ENCODE results near the gene KLK13.

The KLK13 gene

DNA sequence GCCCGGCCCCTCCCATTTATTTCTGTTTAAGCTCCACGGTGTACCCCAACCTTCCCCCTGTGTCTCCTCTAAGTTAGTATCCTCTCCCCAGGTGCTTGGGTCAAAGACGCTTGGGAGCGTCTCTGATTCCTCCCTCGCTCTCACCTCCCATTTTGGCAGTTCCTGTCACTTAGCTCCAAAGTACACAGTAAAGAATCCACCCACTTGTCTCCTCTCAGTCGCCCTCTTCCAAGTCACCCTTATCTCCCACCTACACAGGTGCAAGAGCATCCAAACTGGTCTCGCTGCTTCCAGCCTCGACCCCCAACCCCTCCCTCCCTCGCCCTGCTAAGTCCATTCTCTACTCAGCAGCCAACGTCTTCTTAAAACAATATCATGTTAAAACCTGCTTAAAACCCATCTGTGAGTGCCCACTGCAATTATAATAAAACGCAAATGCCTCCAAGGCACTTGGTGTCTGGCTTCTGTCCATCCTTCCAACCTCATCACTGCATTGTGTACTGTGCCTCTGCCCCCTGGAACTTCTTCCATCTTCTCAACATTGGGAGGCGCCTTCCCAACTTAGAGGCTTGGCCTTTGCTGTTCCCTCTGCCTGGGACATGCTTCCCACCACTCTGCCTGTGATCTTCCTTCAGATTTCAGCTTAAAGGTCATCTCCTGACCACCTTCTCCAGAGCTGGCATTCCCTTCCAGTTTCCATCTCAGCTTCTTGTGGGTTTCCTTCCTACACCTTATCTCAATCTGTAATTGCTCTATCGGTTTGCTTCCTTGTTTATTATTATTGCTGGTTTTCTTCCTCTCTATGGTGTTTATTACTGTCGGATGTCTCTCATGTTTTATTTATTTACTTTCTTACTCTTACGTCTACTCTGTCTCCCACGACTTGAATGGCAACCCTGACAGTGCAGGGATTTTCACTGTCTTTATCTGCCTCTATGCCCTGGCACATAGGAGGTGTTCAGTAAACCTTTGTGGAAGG, 27.3 kb upstream of the KLK13 start:
- no peak for DNase-seq

DNA sequence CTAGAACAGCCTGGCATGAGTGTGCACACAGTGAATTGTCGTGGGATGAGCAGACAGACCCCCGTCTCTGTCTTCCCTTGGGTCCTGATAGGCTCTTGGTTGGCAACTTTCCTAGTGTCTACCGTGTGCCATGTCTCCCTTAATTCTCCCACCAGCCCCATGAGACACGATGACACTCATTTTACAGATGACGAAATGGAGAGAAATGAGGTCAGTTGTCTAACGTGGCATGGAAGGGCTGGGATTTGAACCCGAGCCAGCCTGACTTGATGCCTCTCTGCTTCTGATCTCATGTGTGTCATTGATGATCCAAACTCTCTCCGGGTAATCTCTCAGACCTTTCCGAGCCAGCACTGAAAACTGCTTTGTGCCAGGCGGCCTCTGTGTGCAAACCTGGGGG, 26.2 kb upstream of the KLK13 start:
- no peak for DNase-seq

DNA sequence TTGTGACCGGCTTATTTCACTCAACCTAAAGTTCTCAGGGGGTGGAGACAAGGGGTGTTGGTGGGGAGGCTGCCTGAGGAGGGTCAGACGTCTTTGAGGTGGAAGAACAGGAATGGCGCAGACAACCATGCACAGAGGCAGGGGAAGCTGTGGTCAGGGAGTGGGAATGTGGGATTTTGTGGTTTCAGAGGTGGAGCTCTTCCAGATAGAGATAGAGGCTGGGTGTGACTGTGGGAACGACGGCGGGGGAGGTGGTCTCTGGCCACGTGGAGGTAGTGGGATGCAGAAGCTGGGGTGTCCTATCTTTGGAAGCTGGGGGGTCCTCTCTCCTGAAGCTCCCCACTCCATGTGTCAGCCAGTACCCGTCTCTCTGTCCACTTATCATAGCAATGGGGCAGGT, 25.6 kb upstream of the KLK13 start:
- DNase-seq = no peak

DNA sequence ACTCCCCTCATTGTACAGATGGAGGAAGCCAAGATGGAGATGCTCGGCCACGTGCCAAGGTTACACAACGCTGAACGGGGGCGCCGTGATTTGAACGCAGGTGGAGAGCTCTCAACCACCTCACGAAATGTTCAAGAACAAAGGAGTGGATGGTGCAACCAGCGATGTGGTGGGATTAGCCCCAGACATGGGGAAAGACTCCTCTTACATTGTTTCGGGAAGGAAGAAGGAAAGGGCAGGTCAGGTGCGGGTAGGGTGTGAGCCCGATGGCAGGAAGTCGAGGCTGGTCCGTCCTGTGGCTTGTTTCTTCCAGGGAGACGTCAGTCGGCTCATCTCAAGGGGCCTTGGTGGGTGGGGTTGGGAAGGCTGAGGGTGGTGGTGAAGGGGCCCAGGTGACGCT, 24.9 kb upstream of the KLK13 start:
- DNase-seq = no peak

DNA sequence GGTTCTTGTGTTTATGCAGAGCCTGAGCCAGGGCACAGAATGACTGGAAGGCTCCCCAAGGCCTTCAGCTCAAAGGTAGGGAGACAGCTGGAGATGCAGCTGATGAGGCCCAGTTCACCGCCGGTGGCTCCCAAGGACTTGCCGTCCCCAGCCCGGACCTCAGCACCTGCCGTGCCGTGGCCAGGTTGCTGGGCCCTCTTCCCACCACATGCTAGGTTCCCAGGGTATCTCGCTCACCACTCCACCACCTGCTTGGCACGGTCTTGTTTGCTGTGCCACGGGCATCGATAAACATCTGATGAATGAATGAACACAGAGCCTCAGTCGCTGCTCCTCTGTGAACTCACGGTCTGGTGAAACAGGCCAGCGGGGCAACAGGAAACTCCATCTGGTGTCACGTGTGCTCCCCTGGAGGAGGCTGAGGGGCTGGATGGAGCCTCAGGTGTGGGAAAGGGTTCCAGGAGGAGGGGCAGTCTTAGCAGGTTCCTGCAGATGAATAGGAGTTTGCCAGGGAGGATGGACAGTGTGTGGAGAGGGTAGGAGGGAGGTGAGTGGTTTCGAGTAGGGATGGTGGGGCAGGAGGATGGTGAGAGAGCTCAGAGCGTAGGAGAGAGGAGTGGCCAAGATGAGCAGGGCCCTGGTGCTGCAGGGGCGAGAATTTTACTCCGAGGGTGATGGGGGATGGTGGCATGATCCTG, 21.4 kb upstream of the KLK13 start:
- no peak for DNase-seq

DNA sequence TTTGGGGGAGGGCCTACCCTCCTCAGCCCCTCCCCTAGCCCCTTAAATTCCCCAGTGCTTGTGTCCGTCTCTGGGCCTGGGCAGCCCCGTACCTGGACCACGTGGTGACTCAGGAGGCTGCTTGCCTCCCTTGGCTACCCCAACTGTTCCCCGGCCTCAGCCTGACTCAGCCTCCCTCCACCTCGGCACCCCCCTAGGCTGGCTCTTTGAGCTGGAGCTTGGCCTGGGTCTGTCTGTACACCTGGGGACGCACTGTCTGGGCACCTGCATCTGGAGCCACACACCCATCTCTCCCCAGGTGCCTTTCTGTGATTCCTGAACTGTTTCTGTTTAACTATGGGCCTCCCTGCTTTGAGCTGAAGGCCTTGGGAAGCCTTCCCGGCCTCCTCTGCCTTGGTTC, 19.6 kb upstream of the KLK13 start:
- DNase-seq = no peak

DNA sequence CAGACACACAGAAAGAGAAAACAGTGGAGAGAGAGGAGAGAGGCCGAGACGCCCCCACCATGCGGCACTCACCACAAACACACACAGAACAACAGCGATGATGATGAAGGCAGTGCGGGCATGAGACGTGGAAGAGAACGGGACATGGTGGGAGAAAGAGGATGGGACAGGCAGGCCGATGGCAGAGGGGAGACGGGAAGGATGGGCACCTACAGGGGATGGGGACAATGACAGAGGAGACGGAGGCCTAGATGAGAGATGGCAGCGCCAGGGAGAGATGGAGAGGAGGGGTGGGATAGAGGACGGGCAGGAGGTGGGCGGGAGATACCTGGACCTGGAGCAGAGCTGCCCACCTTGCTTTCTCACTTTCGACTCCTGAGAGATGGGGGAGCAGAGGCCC, 18.9 kb upstream of the KLK13 start:
- no peak for DNase-seq

DNA sequence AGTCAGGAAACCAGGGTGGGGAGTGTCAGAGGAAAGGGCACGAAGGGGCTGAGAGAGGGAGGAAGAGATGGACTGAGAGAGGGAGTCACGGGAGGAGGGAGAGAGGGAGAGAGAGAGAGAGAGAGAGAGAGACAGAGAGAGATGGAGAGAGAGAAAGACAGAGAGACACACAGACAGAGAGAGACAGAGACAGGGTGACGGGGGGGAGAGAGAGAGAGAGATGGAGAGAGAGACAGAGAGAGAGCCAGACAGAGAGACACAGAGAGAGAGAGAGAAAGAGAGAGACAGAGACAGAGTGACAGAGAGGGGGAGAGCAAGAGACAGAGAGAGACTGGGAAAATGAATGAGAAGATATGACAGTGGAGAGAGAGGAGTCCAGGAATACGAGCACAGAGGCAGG, 18.3 kb upstream of the KLK13 start:
- no peak for DNase-seq

DNA sequence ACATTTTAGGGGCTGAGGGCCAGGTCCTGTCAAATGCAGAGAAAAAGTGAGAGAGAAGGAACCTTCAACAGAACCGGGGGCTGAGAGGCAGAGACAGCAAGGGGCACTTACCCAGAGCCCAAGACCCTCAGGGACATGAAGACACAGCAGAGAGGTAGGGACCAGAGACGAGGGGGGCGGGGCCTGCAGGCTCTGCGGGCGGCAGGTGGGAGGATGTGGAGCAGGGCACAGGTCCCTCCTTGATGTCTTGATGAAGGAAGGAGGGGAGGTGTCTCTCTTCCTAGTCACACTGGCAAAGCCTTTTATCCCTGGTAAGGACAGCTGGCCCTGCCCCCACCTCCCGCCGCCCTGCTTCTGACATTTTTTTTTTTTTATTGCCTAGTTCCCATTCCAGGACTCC, 17.7 kb upstream of the KLK13 start, which contains the start of gene KLK14:
Gene KLK14, minus strand, starts transcription at position 277 of the 400 bp plus-strand sequence. Its CDS starts 273 bp downstream, at position 4.
- no peak for DNase-seq

DNA sequence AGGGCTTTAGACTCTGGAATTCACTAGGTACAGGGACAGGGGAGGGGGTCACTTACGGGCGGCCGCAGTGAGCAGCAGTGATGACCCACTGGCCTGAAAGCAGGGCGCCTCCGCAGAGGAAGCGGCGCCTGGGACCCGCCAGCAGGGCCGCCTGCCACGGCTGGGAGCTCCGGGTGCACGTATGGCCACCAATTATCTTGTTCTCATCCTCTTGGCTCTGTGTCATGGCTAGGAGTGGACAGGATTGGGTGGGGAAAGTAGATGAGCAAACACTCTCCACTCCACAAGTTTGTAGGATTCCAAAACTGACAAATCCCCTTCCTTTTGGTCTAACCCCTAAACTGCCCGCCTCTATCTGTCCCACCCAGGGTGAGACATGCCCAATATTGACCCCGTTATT, 16.6 kb upstream of the KLK13 start:
- no peak for DNase-seq

DNA sequence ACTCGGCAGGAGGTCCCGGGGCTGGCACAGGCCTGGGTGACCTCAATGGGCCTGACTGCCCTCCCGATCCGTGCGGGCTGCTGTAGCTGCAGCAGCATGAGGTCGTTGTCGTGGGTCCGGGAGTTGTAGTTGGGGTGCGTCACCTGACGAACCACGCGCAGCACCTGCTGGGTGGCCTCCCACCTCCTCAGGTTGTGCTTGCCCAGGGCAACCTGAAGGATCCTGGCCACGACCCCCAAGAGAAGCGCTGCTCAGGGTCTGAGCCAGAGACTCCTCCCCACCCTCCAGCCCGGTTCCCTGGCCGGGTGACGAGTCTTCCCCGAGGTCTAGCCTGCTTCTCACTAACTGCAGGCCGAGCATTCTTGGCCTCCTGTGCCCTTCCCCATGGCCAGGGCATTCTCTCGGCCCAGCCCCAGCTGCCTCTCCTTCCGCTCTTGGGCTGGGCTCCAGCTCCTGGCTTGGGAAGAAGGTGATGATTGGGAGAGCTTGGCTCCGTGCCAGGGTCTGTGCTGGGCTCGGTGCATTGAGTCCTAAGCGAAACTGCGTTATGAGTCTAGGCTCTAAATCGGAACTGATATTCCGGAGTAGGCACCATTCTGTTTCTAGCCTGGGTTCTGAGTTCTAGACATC, 14.7 kb upstream of the KLK13 start:
- DNase-seq = no peak

DNA sequence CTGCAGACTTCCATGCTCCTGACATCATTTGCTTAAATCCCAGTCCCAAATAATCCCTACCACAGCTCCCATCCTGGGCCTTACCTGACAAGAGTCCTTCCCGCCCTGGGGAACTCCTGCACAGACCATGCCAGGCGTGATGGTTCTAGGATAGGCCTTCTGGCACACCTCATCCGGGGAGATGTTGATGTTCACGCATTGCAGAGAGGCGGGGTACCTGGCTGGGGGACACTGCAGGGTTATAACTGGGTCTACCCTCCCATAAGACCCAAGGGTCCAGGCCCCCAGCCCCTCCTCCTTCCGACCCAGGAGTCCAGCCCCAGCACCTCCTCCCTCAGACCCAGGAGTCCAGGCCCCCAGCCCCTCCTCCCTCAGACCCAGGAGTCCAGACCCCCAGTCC, 13.8 kb upstream of the KLK13 start:
- DNase-seq = no peak

DNA sequence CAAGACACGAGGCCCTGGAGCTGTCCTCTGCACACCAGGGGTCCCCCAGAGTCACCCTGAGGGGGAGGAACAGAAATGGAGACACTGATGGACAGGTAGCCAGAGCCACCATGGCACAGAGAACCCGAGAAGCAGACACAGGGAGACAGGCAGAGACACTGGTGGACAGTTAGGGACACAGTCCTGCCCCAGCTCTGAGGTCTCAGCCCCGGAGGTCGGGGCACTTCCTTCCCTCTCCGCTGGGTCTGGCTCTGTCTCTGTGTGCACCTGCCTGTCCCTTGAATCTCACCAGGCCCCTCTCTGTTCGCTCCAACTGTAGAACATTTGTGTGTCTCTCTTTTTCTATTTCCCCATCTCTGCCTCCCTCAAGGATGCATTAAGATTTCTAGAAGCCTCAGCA, 13.2 kb upstream of the KLK13 start:
- DNase-seq = no peak

DNA sequence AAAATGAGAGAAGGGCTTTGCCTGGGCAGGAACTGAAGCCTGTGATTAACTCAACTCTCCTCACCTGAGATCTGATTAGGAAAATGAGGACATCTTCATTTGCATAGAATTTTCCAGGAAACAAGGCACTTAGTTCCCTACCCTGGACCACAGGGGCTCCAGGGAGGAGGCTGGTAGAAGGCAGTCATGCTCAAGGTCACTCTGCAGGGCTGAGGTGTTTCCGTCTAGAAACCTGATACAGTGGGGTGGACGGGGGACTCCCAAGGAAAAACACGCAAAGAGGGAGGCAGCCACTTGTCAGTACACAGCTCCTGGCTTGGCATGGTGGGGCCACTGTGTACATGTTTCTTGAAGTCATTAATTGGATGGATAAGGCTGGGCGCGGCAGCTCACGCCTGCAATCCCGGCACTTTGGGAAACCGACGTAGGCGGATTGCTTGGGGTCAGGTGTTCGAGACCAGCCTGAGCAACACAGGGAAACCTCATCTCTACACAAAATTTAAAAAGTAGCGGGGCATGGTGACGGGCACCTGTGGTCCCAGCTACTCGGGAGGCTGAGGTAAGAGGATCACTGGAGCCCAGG, 11.8 kb upstream of the KLK13 start:
- no peak for DNase-seq

DNA sequence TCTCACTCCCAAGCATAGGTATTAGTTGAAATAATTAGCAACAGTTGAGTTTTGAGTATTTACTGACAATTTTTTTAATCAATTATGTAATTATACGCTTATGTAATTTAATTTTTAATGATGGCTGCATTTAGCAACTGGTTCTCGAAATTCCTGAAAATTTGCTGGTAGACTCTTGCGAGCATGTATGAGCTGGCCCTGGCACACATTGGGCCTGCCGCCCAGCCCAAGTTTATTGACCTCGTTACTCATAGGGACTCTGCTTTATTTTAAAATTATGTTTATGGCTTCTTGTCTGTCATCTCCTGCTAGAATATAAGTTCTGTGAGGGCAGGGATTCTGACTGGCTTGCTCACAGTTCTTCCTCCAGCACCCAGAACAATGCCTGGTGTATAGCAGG, 11.1 kb upstream of the KLK13 start:
- DNase-seq = no peak

DNA sequence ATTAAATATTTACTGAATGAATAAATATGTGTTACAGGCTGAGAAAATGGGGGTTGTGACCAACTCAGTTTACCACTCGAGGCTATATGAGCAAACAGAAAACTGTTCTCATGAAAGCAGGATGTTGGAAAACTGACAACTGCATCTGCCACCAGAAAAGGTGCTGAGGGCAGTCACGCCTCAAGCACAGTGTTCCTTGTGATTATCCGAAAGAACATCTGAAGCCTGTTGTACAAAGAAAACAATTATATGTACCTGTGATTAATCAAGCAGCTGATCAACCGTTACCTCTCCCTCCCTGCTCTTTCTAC, 6.2 kb upstream of the KLK13 start:
- DNase-seq = no peak

DNA sequence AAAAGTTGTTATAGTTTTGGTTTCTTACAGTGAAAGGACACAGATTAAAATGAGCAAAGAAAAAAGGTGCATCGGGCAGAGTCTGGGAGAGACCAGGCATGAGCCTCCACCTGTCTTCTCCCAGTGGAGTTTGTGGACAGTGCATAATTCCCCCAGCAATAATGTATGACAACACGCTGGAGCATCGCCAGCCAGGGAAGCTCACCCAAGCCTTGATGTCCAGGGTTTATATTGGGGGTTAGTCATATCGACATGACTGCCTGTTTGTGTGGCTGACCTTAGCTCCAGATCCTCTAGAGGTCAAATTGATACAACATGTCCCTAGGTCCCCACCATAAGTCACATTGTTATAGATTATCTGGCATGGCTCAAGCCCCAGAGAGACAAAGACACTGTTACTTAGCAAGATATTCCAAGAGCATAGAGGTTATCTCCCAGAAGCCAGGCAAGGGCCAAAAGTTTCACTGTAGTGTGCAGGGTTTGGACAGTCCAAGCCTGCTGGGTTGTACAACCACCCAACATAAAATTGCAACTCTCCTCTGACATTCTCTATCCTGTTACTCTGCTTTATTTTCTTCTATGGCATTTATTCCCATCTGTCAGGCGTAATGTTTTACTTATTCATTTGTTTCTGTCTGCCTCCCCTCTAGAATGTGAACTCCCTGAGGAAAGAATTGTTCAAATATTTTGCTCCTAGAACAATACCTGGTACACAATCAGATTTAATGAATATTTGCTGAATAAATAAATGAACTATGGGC, 5.6 kb upstream of the KLK13 start:
- DNase-seq = no peak

DNA sequence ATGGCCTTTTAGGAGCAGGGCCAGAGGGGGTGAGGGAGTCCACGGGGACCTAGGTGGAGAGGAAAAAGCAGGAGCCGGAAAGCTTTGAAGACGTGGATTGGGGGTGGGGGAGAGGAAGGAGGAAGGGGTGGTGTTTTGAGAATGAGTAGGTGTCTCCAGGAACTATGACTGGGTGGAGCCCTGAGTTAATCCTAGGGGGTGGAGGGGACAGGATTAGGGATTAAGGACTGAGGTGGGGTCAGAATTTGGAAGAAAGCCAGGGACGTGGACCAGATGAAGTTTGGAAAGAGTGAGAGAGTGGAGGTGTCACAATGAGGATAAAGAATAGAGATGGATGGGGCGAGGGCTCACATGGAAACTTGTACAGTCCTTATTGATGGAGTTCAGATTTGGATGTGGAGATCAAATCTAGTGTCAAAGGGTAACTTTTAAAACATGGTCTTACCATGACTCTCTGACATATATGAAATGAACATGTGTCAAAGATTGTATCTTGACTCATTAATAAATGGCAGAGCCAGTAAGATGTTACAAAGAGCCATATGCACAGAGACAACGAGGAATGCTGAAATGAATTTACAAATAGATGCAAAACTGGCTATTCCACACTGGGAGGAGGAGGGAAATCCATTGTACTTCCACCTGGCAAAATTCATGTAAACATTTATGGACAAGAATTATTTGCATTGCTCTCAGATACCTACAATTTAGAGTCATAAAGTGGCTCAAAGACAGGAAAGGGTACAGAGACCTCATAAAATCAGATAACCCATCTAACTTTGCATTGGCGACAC, 1.7 kb upstream of the KLK13 start:
- DNase-seq = no peak

DNA sequence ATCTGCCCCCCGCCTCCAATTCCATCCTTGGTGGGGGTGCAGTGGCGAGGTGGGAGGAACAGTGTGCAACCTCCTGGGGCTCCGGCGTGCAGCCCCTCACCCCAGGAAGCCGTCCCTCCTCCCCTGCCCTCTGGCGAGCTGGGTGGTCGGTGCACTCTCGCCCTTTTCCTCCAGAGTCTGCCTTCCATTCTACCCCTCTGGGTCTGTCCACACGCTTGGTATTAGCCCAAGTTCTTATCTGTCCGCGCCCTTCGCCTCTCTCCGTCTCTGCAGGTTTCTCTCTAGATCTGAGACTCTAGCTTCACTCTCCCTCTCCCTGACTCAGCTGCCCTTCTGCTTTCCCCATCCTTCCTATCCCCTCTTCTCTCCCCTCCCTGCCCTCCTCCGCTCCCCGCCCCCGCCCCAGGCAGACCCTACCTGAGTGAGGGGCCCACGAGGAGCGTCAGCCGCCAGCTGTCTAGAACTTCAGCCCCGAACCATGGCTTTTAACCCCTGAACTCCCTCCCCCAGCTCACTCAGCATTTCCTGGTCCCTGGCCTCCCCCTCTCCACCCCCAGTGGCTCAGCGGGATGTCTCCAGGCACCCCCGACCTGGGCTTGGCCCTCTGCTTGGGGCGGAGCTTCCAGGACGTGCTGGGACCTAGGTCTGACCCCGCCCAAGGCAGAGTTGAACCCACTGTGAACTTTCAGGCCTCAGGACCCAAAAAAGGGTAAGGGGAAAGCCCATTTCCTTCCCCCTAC, 499 bp upstream of the KLK13 start:
- no peak for DNase-seq

DNA sequence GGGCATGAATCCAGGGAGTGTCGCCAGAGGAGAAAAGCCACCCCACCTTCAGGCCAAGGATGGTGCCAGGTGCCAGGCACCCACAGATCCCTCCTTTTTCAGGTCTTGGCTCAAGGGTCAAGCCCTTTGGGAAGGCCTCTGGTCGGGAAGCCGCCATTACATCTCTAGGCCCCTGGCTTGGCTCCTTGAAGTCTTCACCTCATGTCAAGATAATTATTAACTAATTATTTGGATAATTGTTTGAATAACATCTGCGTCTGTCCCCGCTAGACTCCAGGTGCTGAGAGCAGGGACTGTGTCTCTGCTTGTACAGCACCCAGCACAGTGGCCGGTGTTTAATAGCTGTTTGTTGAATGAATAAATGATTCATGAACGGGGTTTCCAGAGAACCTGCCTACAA, 1.2 kb downstream of the KLK13 start:
- DNase-seq = no peak

DNA sequence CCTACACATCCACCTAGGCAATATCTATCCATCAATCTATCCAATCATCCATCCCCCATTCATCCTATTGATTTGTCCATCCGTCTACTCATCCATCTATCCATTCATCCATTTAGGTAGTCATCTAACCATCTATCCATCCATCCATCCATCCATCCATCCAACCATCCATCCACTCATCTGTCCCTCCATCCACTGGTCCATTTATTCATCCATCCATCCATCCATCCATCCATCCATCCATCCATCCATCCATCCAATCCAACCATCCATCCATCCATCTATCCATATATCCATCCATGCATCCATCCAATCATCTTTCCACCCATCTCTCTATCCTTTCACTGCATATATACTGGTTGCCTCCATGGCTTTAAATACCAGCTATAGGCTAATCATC, 3.9 kb downstream of the KLK13 start:
- no peak for DNase-seq

Data from activated T-cell treated with anti-CD3 and anti-CD28 coated beads, Interleukin-2, amount 50 U/mL, for 48 hours (primary cell).